GM21526 (cell line): ENCODE data around the gene UST.
"Not testable (repeated sequence)": the region's sequence is repeated elsewhere in the genome, so short reads cannot be mapped to it uniquely, and the experiment has no call there.

ENCODE experiments used
- ATAC-seq: cut with Tn5 transposase; IDR thresholded peaks from one replicate; pipeline ENCODE4 v1.9.1; 2021; ENCODE audit warnings: moderate library complexity; ENCODE audit not compliant: unreplicated experiment, low FRiP score

The UST gene

DNA sequence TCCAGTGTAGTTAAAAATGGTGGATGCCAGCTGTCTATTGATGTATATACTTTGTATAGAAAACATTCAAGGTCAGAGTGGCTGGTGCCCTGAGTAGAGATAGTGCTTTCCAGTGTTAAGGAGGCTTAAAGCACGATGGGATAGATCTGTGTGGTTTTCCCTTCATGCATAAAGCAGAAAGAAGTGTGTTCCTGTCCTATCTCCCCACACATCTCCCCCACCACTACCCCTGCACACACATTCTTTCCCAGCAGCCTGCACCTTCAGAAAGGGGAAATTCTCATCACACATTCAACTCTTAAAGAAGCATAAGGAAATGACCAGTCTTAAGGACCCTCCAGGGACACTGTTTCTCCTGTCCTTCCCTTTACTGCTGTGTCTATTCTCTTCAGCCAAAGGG is 349.0 kb downstream of the UST start:
- no peak for ATAC-seq

- no peak for ATAC-seq
These were observed 351.0 kb downstream of the UST start for GRCh38 chr6:149097794-149098193.

DNA sequence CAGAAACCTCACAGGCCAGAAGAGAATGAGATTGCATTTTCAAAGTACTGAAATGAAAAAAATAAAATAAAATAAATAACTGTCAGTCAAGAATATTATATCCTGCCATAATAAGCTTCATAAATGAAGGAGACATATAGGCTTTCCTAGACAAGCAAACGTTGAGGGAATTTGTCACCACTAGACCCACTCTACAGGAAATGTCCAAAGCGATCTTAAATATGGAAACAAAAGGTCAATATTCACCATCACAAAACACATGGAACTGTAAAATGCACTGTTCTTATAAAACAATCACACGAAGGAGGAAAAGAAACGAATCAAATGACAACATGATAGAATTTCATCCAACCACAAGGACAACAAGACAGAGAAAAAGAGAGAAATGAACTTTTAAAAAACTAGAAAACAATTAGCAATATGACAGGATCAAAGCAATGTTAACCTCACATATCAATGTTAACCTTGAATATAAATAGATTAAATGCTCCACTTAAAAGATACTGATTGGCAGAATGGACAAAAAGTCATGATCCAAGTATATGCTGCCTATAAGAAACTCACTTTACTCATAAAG is 352.0 kb downstream of the UST start:
- no peak for ATAC-seq

GRCh38 chr6:149102324-149102723 is 355.5 kb downstream of the UST start:
- ATAC-seq: no peak

GRCh38 chr6:149103950-149104349 is 357.1 kb downstream of the UST start:
- ATAC-seq: not testable (repeated sequence)

- ATAC-seq: no peak
These were observed 360.7 kb downstream of the UST start for GRCh38 chr6:149107520-149107919.

DNA sequence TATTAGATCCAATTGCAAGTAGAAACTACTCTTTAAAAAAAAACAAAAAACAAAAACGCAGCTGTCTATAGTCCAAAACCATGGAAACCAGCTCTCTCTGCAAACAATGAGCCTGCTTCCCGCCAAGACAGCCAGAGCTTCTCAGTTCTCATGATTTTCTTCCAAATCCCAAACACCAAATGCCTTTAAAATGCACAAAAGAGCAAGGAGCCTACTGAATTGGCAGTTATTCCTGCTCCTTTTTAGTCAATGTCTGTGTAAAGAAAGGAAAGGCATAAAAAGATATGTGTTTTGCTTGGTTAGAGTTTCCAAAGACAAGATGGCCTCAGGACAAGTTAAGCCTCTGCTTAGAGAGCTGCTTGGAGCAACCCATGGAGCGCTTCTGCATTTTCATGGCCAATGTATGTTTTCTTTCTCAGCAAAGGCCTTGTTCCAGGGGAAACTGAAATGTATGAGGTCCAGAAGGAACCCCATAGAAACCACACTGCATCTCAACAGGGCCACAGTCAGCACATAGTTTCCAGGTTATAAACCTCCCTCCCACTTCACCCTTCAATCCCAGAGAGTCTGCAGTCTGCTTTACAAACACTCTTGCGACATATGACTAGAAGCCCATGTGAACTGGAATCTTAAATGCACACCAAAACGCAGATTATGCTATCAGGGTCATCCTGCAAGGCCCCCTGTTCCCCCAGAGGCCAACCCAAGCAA is 361.4 kb downstream of the UST start:
- no peak for ATAC-seq

GRCh38 chr6:149108749-149109100 is 361.9 kb downstream of the UST start:
- ATAC-seq: no peak

- ATAC-seq: no peak
These were observed 362.7 kb downstream of the UST start for GRCh38 chr6:149109397-149110070.

DNA sequence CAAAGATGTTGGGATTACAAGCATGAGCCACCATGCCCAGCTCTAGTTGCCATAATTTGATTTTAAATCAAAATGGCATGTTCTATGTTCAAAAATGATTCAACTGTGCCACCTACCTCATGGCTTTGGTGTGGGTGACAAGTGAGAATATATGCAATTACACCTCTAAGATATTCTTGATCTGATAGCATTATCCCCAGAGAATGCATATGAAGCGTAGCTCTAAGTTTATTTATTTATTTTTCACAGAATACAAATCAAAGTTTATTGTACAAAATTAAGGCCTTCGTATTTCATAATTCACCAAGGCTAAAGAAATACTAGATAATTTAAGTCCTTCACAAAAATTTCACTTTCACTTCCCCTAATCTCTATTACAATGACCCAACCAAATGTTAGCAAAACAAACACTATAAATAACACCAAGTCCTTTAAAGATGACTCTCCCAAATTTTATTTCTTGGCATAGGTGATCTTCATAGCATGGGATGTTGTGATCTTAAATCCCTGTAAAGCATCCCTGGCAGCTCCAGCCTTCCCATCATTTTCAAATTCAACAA is 364.8 kb downstream of the UST start:
- no peak for ATAC-seq

- no peak for ATAC-seq
These were observed 366.1 kb downstream of the UST start for GRCh38 chr6:149112976-149113375.

GRCh38 chr6:149114167-149114566 is 367.3 kb downstream of the UST start:
- ATAC-seq: no peak

GRCh38 chr6:149118737-149119653 is 372.2 kb downstream of the UST start:
- no peak for ATAC-seq

GRCh38 chr6:149122850-149123821 is 376.3 kb downstream of the UST start:
- no peak for ATAC-seq

DNA sequence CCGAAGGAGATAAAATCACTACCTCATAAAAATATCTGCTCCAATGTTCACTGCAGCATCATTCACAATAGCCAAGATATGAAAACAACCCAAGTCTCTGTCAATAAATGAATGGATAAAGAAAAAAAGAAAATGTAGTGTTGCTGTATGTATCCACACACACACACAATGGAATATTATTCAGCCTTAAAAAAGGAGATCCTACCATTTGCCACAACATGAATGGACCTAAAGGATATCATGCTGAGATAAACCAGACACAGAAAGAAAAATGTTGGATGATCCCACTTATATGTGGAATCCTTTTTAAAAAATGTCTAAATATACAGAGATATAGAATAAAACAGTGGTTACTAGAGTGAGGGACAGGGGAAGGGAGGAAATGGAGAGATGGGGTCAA is 378.5 kb downstream of the UST start:
- ATAC-seq: no peak
